HG02610 (cell line): ENCODE data around the gene SIAH3.
"Not testable (repeated sequence)": the region's sequence is repeated elsewhere in the genome, so short reads cannot be mapped to it uniquely, and the experiment has no call there.

Experiments
- ATAC-seq: cut with Tn5 transposase; IDR thresholded peaks from one replicate; pipeline ENCODE4 v1.9.1; 2021; ENCODE audit warnings: mild to moderate bottlenecking, moderate library complexity; ENCODE audit not compliant: unreplicated experiment

SIAH3 gene

GRCh38 chr13:45784755-45785675 is 66.5 kb downstream of the SIAH3 start:
- no peak for ATAC-seq

DNA sequence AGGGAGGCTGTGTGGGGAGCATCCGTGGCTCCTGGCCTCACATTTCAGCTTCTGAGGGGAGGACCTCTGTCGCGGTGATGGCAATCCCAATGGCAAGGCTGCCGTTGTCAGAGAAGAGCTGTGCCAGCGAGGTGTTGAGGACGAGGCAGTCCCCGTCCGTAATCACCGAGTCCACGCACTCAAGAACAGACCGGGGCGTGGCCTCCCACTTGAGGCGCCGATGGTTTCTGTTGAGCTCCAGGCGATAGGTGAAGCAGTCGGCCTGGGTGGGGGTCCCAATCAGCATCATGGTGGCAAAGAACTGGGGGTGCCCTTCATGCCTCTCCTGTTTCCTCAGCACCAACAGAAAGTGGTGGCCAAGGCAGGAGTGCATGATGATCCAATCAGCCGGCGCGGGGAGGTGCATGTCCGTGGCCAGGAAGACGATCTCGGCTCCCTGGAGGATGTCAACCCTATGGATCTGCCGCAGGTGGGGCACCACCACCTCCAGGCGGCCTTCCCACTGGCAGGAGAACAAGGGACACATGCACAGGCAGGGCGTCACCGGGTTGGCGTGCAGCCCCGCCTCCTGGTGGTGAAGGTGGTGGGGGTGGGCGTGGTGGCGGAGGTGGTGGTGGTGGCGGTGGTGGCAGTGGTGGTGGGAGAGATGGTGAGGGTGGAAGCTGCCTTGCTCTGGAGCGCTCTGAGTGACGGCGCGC is 68.1 kb downstream of the SIAH3 start:
- no peak for ATAC-seq

DNA sequence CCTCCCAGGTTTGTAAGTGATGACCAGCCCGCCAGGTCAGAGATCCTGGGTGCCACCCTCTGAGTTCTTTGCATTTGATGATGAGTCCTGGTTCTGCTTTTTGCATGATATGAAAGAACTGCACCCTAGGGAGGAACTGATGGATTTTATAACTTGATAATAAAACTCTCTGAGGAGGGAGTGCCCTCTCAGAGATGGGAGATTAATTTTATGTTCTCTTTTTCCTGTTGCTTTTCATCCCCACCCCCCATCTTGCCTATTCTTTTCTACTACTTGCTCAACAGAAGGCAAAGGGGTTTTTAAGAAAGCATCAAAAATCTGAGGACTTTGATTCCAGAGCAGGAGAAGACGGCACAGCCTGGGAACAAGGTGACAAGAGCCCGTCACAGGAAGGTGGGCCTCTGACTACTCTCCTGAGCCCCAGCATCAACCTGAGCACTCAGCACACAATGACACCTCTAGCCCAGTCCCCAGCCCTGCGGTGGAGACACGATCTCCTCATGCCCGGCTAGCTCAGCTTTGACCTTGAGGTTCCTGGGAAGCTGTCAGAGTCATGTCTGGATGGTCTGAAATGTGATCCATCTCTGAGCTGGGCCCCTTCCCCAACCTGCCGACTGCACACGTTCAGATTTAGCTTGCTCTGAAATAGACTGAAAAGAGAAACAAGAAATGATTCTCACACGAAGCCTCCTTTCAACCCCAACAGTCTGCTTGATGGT is 69.1 kb downstream of the SIAH3 start:
- ATAC-seq = no peak

- no peak for ATAC-seq
These were observed 69.8 kb downstream of the SIAH3 start for GRCh38 chr13:45781553-45782326.

DNA sequence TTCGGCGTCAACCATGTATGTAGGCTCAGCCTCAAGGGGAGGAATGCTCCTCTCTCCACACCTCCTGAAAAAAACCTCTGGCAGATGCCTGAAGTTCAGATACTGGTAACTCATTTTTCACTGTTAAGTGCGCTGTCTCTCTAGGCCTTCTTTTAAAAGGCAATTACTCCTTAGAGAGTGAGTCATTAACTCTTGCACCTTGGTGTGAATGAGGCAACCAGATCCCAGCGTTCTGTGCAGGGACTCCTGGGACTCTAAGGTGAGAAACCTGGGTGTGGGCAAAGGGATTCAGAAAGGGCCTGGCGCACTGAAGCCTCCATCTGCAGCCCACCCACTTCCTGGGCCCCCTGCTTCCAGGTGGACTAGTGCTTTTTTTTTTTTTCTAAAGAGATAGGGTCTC is 71.7 kb downstream of the SIAH3 start:
- no peak for ATAC-seq

DNA sequence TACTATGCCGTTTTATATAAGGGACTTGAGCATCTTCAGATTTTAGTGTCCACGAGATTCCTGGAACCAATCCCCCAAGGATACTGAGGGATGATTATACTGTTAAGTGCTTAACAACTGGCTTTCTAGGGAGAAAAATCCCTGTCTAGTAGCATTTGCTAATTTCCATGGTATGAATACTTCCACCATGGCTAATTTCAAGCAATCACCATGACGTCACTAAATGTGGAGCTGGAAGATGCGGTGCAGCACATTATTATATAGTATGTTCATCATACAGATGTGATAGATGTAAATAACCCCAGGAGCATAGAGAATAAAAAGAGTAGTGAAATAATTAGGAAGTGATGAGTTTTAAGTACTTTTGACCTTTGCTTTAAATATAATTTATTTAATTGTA is 72.7 kb downstream of the SIAH3 start:
- ATAC-seq = no peak

GRCh38 chr13:45776748-45777147 is 74.8 kb downstream of the SIAH3 start:
- no peak for ATAC-seq

DNA sequence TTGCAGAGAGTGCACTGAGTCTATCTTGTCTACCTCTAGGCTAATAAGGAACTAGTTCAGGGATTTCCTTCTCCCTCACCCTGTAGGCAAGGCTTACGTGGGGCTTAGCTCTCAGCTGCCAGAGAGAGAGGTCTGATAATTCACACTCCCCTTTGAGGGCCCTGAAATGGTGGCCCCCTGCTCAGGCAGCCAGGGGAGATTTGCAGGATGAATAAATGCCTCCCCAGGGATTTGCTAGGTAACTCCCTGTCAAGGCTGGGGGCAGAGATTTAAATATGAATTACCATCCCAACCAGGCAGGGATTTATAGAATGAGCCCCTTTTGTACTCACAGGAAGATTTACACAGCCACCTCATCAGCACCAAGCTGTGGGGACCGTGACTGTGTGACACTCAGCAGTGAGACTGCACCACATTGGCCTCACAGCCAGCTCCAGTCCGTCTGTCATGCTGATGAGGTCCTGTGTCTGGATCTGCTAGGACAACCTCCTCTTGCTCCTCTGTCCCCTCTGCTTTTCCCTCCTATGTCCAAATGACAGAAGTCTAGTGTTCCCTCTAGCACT is 76.1 kb downstream of the SIAH3 start:
- ATAC-seq = no peak

DNA sequence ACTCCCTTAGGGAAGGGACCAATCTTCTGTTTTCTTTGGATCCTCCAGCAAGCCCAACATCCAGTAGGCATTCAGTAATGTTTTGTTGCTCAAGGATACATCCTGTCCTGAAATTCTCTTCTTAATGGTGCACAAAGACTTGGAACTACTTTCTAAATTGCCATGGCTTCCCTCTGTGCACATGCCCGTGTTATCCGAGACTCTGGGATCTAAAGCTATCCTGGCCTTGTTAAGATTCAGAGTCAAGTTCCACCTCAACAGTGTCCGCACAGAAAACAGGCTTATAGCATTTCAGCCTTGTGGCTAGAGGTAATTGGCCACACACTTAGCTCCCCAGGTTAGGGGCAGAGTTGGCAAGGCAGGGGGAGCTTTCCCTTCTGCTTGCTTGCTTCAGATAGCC is 77.6 kb downstream of the SIAH3 start:
- ATAC-seq = no peak

- ATAC-seq = no peak
These were observed 78.3 kb downstream of the SIAH3 start for GRCh38 chr13:45773236-45773635.

DNA sequence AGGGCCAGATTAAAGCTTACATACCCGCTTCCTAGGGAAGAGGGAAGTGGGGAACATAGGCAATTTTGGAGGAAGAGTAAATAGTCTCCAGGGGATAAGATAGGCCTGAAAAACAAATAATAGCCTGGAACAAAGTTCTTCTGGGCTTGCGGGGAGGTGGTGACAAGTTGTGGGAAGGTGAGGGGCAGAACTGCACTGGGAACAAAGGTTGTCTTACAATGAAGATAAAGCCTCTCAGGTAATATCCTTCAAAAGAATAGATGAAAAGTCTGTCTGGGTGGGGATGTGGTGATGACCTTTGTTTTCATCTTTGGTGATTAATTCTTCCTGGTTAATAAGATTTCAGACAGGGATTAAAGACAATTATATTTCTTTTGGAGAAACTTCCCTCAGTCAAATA is 80.7 kb downstream of the SIAH3 start:
- ATAC-seq = no peak

DNA sequence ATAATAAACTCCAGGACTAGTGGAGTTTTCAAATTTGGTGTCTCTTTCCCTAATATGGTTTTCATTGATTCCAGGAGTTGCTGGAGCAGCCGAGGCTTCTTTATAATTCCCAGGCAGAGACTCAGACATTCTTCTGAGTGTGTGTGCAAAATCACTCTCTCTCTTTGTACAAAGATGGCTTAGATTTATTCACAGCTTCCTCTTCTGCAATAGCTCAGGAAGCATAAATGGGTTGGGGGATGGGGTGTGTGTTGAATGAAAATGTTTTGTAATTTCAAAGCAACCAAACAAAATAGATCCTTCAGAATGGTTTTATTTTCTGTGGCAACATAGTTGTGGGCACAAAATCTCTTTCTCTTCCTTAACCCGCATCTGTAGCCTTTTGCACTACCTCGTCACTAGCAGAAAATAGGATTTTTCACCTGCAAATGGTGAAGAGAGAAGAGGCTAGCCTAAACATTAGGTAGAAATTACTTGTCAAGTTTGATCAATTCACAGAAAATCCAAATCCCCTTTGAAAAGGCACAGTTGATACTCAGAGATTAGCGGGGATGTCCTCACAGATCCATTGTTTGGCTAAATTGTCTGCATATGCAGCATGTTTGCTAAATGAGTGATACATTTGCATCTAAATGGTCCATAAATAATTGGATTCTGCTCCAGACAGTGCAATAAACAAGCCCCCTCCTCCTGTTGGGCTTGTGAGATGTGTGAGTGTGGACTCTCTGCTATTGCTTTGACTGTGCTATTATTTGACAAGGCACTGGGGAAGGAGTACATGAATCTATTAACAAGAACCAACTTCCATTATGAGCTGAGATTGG is 82.7 kb downstream of the SIAH3 start:
- no peak for ATAC-seq

DNA sequence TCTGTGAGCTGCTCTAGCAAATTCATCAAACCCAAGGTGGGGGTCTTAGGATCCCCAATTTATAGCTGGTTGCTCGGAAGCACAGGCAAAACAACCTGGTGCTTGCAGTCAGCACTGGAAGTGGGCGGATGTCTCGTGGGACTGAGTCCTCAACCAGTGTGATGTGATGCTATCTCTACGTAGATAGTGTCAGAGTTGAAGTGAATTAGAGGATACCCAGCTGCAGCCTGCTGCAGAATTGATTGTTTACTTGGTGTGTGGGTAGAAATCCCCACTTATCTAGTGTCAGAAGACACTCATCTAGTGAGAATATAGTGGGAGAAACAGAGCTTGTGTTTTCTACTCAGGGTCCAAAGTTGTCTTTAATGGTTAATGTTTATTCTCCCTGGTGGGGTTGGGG is 86.1 kb downstream of the SIAH3 start:
- no peak for ATAC-seq

GRCh38 chr13:45763419-45763818 is 88.1 kb downstream of the SIAH3 start:
- no peak for ATAC-seq

DNA sequence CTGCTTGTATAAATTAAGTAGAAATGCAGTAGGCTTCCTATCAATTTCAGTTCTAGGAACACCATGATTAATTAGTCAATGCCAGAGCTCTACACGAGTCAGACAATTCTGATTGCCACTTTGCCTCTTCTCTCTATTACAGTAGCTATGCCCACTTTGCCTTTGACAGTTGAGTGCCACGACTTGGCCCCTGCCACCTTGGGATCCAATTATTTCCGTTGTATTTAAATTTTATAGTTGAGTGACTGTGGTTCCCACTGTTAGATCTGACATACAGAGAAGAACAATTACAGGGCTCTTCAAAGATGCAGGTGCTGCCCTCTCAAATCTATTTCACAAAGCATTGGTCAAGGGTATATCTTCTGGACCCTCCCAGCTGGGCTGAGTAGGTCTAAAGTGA is 94.0 kb downstream of the SIAH3 start:
- ATAC-seq = not testable (repeated sequence)

- ATAC-seq = not testable (repeated sequence)
These were observed 95.1 kb downstream of the SIAH3 start for GRCh38 chr13:45756498-45756897.

- ATAC-seq = no peak
These were observed 99.0 kb downstream of the SIAH3 start for GRCh38 chr13:45752510-45752909.

DNA sequence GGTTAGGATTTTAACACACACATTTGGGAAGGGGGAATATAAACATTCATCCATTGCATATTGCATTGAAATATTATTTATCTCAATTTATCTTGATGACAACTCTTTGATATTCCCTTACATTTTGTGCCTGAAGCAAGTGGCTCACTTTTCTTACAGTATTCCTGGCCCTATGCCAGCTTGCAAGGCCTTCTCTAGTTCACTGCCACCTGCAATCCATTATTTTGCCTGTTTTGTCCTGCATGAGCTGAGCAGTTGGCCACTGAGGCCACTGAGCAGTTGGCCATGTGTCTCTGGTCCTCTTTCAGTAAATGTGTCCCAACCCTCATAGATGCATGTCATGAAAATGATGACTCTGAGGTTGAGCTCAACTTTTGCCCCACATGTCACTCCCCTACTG is 99.7 kb downstream of the SIAH3 start:
- no peak for ATAC-seq

GRCh38 chr13:45750566-45750965 is 101.0 kb downstream of the SIAH3 start:
- ATAC-seq = no peak
